Upper lobe of right lung (tissue), 1 donor: ENCODE data around the gene SKA2. TPM values are rescaled to one million over a fixed set of nuclear protein-coding genes. Genes with fewer than 3 reads are reported as not detected.

Experiments
- ATAC-seq: fragments of 200-7000 bp; cut with Tn5 transposase; one replicate; pipeline ENCODE4 v1.9.1; 2020; ENCODE audit warnings: mild to moderate bottlenecking, moderate library complexity
- DNase-seq: peaks from one replicate; pipeline ENCODE4 v3.0.0-alpha.2; 2020
- H3K27ac ChIP-seq: fragments of 200-600 bp; one replicate; pipeline ENCODE4 v1.8.0; 2022
- H3K27me3 ChIP-seq: fragments of 200-600 bp; one replicate; pipeline ENCODE4 v1.8.0; 2022; ENCODE audit warnings: mild to moderate bottlenecking
- H3K36me3 ChIP-seq: fragments of 200-600 bp; one replicate; pipeline ENCODE4 v1.8.0; 2022
- H3K4me1 ChIP-seq: fragments of 200-600 bp; one replicate; pipeline ENCODE4 v1.8.0; 2022
- H3K4me3 ChIP-seq: fragments of 200-600 bp; one replicate; pipeline ENCODE4 v1.8.0; 2022; ENCODE audit warnings: mild to moderate bottlenecking
- H3K9me3 ChIP-seq: fragments of 200-600 bp; one replicate; pipeline ENCODE4 v1.8.0; 2022
- intact Hi-C: fragments of 100-400 bp; cut with DNase I; formaldehyde crosslinking; loops from one replicate; pipeline ENCODE4 v1.11.0; 2022
- total RNA-seq: library from RNA; stranded (reverse); fragmentation: NEBNext Ultra II Directional; extraction: Animal tissue kit (Norgen Biotek cat#: 25700); gene quantifications from one replicate; pipeline ENCODE4 v1.2.1, GENCODE V29; 2021
- TF ChIP-seq, protein P1 (sequence below): fragments of 200-600 bp; IDR thresholded peaks from one replicate; pipeline ENCODE4 v1.8.0; 2022; ENCODE audit warnings: antibody characterized with exemption
- donor health status: DM: no; HTN: yes; CAD: no; lungs with severe emphysema.

Gene SKA2
- total RNA-seq, 1 donor from 2014 or later: 21.3 TPM

DNA sequence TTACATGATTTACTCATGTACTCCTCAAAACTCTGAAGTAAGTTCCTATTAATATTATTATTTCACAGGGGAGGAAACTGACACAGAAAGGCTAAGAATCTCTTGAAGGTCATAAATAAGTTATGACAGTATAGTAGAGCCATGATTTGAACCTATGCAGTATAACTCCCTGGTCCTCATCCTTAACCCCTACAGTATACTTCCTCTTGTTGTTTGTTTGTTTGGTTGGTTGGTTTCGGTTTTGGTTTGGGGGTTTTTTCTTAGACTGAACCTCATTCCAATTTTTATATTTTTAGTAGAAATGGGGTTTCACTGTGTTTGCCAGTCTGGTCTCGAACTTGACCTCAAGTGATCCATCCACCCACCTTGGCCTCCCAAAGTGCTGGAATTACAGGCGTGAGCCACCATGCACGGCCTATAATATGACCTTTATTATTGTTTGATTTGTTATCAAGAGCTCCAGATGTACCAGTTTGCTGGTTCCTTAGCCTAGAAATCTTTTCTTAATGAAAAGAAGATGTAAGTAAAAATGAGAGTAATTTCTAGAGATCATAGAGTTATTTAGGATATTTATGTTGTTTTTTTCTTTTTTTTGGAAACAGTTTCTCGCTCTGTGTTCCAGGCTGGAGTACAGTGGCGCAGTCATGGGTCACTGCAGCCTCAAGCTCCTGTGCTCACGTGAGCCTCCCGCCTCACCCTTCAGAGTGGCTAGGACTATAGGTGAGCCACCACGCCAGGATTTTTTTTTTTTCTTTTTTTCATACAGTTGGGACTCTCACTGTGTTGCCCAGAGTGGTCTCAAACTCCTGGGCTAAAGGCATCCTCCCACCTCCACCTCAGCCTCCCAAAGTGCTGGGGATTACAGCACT, 5.4 kb upstream of the SKA2 start:
- TF ChIP-seq, protein P1, sequence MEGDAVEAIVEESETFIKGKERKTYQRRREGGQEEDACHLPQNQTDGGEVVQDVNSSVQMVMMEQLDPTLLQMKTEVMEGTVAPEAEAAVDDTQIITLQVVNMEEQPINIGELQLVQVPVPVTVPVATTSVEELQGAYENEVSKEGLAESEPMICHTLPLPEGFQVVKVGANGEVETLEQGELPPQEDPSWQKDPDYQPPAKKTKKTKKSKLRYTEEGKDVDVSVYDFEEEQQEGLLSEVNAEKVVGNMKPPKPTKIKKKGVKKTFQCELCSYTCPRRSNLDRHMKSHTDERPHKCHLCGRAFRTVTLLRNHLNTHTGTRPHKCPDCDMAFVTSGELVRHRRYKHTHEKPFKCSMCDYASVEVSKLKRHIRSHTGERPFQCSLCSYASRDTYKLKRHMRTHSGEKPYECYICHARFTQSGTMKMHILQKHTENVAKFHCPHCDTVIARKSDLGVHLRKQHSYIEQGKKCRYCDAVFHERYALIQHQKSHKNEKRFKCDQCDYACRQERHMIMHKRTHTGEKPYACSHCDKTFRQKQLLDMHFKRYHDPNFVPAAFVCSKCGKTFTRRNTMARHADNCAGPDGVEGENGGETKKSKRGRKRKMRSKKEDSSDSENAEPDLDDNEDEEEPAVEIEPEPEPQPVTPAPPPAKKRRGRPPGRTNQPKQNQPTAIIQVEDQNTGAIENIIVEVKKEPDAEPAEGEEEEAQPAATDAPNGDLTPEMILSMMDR: no peak
- Histone ChIP-seq H3K4me1 (peaks cover 5% of the 10 kb centered on the region), H3K36me3 (no peaks in the 10 kb centered on the region), H3K9me3 (no peaks in the 10 kb centered on the region), H3K4me3 (no peak overlapping the region), H3K27ac (no peak overlapping the region), H3K27me3 (no peaks in the 10 kb centered on the region)
- ATAC-seq: no peak
- intact Hi-C loops: no loop called here
- no peak for DNase-seq

GRCh38 chr17:59155439-59156177, 622 bp upstream of the SKA2 start, which contains the start of gene PRR11:
TSS of gene PRR11 (plus strand) at chr17:59155746. CDS start at chr17:59169753, 14,007 bp downstream.
- Histone ChIP-seq H3K27me3 (no peaks in the 10 kb centered on the region), H3K36me3 (no peaks in the 10 kb centered on the region), H3K4me1 (peaks cover 5% of the 10 kb centered on the region), H3K4me3 (peak within 1 kb of the TSS; percentile 69), H3K9me3 (no peaks in the 10 kb centered on the region), H3K27ac (peak within 1 kb of the TSS; percentile 85)
- DNase-seq (peak; percentile 91), ATAC-seq (peak; percentile 96)
- TF ChIP-seq, protein P1: no peak
- intact Hi-C loops: no loop called here

- H3K27ac ChIP-seq: peak overlapping the region; percentile 85
- H3K4me1 ChIP-seq: peaks cover 5% of the 10 kb centered on the region
- peak overlapping the region; percentile 69 for H3K4me3 ChIP-seq
- no peak for ATAC-seq
- no peaks in the 10 kb centered on the region for H3K27me3 ChIP-seq
- no peaks in the 10 kb centered on the region for H3K36me3 ChIP-seq
- intact Hi-C loops: no loop called here
- no peaks in the 10 kb centered on the region for H3K9me3 ChIP-seq
- peak; percentile 71 for DNase-seq
- TF ChIP-seq, protein P1: no peak
Measured at GRCh38 chr17:59154292-59154720, 680 bp downstream of the SKA2 start.

GRCh38 chr17:59152925-59153324, 2.1 kb downstream of the SKA2 start:
- TF ChIP-seq, protein P1: no peak
- Histone ChIP-seq H3K27me3 (no peaks in the 10 kb centered on the region), H3K36me3 (no peaks in the 10 kb centered on the region), H3K9me3 (no peaks in the 10 kb centered on the region), H3K4me1 (peaks cover 5% of the 10 kb centered on the region), H3K4me3 (no peak overlapping the region), H3K27ac (no peak overlapping the region)
- DNase-seq (no peak), ATAC-seq (no peak)
- intact Hi-C loops: no loop called here

- no peak overlapping the region for H3K4me3 ChIP-seq
- TF ChIP-seq, protein P1: no peak
- H3K36me3 ChIP-seq: no peaks in the 10 kb centered on the region
- peaks cover 5% of the 10 kb centered on the region for H3K4me1 ChIP-seq
- H3K9me3 ChIP-seq: no peaks in the 10 kb centered on the region
- DNase-seq: no peak
- intact Hi-C loops: no loop called here
- H3K27ac ChIP-seq: no peak overlapping the region
- ATAC-seq: no peak
- H3K27me3 ChIP-seq: no peaks in the 10 kb centered on the region
Measured at GRCh38 chr17:59151591-59151990, 3.4 kb downstream of the SKA2 start.
